NCI-H2227 (cell line): ENCODE measurements around the gene PAQR7.
A peak's percentile ranks its signal among the peaks of the same experiment; 100 is the strongest.

ENCODE experiments used
- DNase-seq: peaks from one replicate; lab custom pipeline; 2025; ENCODE audit not compliant: unreplicated experiment; lab: John Stamatoyannopoulos, UW

The PAQR7 gene

DNA sequence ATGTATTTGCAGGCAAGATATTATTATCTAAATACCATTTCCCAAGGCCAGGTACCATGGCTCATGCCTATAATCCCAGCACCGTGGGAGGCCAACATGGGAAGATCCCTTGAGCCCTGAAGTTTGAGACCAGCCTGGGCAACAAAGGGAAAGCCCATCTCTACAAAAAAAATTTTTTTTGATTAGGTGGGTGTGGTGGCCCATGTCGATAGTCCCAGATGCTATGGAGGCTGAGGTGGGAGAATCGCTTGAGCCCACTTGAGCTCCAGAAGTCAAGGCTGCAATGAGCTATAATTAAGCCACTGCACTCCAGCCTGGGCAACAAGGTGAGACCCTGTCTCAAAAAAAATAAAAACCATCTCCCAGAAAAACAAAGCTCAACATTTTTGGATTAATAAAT, 28.5 kb upstream of the PAQR7 start:
- DNase-seq = peak; percentile 33

DNA sequence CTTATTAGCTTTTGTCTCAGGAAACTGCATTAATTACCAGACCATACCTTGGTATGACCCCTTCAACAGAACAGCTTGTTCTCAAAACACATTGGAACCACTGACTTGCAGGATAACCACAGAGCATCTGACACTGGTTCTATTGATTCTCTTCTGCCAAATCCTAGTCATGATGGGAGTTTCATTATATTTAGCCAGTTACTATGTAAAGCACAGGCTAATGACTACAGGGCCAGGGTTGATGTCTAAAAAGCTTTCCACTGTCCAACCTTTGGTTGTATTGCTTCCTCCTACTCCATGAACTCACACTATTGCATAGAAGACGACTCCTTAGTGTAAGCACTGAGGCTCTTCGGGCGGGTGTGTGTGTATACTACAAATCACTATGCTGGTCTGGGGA, 27.0 kb upstream of the PAQR7 start:
- no peak for DNase-seq

DNA sequence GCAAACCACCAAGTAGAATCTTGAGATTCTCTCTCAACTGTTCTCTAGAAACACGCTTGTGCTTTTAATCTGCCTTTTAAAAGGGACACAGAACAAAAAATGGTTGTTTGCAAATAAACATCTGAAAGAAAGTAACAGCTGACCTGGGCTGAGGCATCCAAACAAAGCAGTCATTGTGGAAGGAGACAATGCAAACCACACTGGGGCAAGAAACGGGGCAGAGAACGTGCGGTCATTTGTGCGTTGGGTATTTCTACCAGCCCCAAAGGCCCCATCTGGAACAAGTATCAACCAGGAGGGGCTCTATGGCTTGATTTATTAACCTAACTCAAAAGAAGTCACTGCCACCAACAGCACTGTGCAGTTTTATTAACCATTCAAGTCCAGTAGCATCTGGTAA, 24.7 kb upstream of the PAQR7 start:
- DNase-seq = peak; percentile 56

DNA sequence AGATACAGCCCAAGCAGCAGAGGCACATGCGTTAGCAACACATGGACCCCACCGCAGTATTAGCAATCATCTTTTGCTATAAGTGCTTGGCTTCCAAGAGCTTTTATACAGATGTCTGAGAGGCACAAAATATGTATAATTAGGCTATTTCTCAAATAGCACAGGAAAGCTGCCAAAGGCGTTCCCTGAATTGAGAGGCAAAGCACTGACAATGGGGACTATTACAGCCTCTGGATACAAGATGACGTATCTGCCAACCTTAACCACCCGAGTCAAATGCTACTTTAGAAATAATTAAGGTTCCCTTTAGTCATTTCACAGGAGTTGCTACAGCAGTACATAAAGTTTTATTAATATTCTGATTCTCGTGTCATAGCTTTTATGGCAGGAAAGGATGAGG, 24.3 kb upstream of the PAQR7 start:
- peak; percentile 93 for DNase-seq

DNA sequence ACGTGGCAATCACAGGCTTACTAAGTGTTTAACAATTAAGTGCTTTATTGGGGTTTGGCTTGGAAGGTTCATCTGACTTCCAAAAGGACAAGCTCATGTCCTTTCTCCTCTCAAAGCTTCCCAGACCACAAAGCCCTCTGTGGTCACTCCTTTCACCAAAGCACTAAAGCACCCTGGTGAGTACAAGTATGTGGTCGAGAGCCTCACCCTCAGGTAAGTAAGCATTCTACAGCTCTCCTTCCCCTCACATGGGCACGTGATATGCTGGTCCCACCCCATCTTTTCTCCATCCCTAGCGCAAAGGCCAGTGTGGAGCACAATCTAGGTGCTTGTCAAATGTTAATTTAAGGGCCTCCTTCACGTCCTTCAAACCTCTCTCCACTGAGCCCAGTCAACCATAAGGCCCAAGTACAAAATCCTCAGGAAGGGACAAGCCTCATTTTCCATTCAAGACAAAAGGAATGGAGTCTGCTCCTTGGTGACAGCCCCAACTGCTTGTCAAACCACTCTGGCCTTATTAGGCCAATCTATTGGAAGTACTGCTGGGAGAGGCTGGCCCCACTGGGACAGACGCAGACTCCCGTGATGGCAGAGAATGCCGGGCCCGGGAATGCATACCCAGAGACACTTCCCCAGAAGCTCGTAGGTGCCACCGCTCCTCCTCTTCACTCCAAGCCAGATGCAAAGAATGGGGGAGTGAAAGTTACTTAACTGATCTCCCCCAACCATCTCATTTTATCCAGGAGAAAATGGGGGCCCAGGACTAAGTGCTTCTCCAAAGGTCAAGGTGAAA, 22.9 kb upstream of the PAQR7 start:
- no peak for DNase-seq

DNA sequence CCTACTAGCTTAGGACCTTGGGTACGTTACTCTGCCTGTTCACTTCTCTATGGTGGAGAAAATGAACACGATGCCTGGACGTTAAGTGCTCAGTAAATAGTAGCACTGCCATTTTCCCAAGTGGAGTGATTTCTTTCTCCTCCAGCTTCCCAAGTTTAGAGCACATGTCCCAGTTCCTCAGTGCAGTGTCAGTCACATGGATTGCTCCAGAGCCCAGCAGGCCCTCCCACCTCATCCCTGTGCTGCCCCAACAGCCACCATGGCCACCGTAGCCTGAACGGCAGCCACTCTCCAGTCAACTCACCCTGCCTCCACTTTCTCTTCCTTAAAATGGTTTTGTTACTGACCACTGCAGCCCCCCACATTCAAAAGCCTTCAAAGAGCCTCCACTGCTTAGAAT, 22.2 kb upstream of the PAQR7 start:
- no peak for DNase-seq

DNA sequence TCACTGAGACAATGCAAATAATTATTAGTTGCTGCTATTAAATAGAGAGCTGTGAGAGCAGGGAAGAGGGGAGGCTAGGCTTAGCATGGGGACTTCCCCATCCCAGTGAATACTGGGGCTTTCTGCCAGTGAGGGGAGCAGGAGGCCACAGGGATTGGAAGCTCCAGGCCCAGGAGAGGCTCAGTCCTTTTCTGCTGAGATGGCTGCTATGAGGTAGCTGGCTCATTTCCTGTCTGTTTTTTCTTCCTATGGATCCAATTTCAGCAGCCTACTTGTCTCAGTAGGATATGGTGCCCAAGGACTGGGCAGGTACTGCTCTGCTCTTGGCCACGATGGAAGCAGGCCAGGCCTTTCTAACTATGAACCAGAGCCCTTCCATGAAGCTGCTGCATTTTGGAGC, 20.8 kb upstream of the PAQR7 start:
- peak; percentile 26 for DNase-seq

DNA sequence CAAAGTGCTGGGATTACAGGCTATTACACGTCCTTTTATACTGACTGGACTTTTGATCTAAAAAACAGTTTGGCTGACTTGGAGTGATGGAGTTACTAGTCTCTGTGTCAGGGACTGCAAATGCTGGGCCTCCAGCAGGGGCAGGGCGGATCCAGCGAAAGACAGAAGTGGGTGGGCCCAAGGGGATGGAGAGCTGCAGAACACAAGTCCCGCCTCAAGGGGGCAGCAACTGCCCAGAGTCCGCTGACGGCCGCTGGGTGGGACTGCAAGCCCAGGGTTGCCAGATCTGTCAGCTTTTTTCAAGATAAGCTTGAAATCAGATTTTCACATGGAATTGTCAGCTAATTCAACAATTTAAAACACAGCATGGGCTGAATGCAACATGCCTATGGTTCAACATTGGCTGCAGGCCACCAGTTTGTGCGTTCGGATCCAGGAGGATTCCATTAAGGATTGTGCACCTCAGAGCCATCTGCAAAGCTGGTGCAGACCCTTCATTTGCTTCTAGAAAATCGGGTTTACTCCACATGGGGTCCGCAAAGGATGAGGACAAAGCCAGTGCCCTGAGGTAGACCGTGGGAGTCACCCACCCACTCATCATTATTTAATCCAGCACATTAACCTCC, 20.0 kb upstream of the PAQR7 start:
- peak; percentile 95 for DNase-seq

DNA sequence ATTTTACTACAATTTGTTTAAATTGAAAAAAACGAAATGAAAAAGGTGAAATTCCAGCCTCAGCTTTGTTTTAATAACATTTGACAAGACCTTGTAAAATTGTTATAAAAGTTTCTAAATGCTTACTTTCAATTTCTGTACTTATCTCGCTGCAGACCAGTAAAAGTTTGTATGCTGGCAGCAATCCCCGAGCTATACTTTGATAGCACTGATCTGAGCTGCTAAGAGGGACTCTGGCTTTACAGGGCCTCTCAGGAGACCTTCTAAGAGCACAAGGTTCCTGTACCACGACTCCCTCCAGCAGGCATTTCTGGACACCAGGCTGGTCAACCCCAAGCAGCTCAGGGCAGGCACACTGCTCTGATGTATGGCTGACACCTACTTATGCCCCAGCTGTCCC, 17.6 kb upstream of the PAQR7 start:
- no peak for DNase-seq

DNA sequence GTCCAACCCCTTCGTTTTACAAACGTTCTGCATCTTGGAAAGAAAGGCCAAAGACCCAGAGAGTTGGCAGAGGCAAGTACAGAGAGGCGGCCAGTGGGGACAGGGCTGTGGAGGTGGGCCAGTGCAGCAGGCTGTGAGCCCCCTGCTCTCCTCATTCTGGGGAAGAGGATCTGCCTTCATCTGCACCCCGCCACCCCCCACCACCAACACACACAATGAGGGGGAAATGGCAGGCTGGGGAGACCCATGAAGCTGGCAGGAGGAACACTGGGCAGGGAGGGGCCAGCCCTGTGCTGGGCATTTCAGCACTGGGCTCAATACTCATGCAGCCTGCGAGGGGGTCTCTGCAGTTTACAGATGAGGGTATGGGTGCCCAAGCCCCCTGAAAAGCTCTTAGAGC, 16.1 kb upstream of the PAQR7 start:
- DNase-seq = no peak

DNA sequence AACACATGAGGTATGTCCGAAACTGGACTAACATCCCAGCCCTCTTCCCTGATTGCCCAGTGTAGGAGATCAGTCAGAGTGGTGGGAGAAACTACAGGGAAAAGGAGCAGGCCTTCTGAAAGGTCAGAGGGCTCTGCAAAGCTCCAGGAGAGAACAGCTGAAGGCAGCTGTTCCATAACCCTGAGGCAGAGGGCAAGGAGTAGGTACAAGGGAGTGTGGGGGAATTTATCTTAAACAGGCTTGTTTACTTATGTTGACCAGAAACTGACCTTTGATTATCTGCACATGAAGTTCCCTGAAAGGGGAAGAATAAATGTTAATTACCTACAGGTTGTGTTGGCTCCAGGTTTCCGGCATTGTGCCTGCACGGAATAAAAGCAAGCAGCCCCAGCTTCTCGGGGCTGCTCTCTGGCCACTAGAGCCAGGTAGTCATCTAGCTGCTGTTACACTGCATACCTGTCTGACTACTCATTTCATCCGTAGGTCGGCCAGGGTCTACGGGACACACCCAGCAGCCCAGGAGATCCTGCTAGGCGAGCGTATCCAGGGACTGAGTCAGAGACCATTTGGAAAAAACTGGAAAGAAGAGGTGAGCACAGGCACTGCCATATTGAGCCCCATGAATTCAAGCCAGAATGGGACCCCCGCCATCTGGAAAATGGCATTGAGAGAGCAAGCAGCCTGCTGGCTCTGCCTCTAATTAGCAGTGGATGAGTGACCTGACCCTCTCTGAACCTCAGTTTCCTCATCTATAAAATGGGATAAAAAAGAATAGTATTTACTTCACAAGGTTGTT, 14.9 kb upstream of the PAQR7 start:
- DNase-seq = no peak

DNA sequence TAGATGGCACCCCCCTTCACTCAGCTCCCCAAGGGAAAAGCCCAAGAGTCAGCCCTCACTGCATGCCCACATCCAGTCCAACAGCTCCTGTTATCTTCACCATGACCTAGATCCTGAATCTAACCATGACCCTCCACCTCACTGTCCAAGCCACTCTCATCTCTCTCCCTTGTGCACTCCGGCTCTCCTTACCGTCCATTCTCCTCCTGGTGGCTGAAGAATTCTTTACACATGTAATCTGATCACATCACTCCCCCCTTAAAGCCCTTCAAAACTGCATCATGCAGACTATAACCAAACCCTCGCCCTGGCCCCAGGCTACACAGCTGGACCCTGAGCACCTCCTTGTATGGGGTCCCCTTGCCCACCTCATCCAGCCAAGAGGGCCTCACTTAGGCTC, 14.0 kb upstream of the PAQR7 start:
- DNase-seq = no peak

DNA sequence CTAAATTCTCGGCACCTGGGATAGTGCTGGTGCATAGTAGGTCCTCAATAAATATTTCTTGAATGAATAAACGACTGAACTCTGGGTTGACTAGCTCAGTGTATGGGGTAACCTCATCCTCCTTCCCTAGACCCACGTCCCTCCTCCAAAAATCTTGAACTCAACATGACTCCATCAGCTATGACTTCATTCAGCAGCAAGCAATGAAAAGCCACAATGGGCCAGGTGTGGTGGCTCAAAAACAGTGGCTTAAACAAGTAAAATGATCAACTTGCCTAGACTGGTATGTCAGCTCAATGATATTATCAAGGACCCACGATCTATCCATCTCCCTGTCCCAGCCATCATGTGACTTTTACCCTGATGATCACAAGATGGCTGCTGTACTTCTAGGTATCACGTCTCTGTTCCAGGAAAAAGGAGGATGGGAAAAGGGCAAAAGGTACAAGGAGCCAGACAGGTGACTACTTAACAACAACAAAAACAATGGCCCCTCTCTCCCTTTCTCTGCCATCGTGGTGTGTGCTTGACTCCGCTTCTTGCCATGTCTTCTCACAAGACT, 13.0 kb upstream of the PAQR7 start:
- DNase-seq = no peak

DNA sequence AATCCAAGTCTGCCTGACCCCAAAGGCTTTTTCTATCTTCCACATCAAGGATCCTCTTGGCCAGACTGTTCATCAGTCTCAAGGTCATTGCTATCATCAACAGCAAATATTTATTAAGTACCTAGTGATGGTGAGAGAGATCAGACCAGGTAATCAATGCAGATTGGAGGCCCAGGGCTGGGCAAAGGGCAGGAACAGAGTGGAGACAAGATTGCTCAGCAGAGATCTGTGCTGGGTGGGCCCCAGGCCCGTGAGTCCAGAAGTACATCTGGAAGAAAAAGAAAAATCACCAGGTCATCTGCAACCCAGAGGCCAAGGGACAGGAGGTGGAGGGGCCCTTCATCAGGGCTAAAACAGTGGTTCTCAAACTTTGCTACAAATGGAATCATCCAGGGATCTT, 10.1 kb upstream of the PAQR7 start:
- no peak for DNase-seq

DNA sequence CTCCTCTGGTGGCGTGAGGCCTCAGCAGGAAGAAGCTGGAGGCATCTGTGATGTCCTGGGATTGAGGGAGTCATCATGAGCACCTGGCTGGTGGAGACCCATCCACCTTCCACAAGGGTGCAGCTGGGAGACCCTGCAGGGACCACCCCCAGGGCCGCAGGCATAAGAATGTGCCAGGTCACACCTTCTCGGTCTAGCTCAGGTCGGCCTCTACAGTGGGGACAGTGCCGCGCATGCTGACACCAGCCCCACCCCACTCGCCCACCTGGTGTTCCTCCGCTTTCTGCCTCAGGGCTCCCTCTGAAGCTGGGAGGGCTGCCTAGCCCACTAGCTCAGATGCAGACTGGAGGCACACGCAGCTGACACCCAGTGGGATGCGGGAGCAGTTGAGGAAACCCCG, 5.8 kb upstream of the PAQR7 start:
- no peak for DNase-seq

DNA sequence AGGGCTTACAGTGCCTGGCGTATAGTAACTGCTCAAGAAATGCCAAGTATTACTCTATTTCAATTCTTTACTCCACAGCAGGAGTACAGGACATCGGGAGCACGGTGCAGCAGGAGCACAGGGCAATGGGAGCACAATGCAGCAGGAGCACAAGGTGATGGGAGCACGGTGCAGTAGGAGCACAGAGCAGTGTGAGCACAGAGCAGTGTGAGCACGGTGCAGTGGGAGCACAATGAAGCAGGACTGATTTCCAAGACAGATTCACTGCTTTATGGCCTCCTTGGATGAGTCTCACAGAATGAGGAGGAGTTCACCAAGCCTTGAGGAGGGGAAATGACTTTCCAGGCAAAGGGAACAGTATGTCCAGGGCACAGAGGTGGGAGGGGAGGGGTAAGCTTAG, 5.0 kb upstream of the PAQR7 start:
- DNase-seq = no peak

DNA sequence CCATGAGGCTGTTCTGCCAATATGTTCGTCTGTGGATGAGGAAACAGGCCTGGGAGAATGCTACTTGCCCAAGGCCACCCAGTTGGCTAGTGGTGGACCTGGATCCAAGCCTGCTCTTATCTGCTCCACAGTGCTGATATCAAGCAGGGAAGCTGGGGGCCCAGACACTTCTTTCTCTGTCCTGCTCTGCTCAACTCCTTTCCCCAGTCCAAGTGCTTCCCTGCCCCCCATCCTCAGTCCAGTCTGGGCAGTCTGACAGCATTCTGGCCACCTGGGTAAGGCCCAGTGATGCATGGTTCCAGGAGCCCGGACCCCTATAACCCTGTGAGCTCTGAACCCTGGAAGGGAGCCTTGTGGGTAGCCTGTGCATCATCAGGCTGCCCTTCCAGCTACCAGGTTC, 4.2 kb upstream of the PAQR7 start:
- DNase-seq = no peak

DNA sequence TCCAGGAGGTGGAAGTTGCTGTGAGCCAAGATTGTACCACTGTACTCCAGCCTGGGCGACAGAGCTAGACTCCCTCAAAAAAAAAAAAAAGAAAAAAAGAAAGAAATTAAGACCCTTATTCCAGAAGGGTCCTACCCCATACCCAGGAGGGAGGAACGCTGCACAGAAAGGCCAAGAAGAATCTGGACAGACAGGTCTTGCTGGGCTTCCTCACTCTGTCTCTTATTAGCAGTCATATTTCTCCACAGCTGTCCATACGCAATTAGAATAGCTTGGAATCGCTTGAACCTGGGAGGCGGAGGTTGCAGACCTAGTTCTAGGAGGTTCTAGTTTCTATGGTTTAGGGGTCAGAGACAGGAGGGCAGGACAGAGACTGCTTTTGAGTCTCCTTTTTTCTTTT, 3.2 kb upstream of the PAQR7 start:
- no peak for DNase-seq

DNA sequence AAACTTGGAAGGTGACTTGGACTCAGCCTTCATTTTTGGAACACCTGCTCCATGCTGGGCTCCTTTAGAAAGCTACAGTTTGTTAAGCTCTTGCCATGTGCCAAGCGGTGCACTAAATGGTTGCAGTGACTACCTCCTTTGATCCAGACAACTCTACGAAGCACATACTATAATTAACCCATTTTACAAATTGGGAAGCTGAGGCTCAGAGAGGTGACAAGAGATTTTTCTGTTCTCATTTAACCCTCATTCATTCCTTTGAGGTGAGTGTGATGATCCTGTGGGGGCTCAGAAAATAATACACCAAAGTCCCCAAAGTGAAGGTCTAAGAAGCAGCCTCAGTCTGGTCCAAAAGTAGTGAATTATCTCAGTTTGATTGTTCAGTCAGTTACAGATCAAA, 1.6 kb upstream of the PAQR7 start:
- no peak for DNase-seq

DNA sequence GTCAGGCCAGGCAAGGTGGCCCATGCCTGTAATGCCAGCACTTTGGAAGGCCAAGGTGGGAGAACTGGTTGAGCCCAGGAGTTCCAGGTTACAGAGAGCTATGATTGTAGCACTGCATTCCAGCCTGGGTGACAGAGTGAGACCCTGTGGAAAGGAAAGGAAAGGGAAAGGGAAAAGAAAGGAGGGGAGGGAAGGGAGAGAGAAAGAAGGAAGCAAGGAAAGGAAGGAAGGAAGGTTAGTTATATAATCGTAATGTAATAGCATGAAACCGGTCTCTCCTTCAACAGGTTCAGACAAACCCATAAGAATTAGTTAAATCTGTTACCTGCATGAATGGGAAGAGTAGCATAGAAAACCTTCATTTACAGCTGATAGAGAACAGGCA, 1.2 kb upstream of the PAQR7 start:
- DNase-seq = no peak

DNA sequence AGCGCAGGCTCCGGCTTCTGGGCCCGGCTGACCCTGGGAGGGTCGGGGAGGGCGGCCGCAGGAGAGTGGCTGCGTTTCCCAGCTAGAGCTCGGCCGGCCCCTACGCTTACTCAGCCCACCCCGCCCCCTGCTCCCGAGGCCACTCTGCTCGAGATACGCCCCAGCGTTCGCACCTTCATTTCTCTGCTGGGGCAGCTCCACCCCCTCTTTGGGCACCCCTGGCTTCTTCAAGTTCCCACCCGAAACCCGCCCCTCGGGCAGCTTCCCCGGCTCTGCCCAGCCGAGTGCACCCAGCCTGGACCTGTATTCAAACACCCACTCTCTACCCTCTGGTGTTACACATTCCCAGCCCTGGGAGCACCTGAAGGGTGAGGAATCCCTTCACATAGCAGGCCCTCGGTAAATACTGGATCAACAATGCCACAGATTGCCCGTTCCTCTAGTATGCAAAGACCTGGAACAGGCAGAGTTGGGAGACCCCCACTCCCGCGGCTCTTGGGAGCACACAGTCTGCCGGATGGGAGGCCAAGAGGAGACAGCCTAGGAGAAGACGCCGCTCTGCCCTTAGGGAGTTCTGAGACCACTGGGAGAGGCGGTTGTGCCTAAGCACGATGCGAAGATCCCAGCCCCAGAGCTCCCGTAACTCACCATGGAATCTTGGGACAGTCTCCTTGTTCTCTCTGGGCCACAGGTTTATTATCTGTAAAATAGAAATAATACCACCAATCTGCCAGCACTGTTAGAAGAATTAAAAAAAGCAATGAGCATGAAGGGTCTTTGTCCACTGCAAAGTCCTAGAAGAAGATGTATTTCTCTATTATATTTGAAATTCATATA, 566 bp upstream of the PAQR7 start:
- DNase-seq = no peak
